ENCODE measurements around the gene RHO.

RHO gene

DNA sequence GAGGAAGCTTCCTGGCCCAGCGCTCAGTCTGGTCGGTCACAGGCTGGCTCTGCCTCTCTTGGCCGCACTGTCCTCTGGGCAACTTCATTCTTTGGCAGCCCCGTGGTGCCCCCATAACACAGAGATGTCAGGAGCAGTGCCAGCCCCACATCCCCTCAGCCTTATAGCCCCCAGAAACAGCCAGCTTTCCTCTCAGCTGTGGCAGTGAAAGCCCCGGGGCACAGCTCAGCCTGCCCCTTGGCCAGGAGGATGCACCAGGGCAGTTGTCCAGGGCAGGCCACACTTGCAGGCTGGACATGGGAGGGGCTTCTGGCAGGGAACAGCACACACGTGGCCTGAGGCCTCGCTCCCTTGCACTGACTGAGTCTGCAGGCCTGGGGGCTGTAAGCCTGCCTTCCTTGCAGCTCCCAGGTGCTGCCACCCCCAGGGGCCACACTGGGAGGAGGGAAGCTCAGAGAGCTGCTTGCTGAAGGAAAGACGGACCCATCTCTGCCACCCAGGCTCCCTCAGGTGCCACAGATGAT is 10.3 kb upstream of the RHO start:
- TF ChIP-seq, protein P1, sequence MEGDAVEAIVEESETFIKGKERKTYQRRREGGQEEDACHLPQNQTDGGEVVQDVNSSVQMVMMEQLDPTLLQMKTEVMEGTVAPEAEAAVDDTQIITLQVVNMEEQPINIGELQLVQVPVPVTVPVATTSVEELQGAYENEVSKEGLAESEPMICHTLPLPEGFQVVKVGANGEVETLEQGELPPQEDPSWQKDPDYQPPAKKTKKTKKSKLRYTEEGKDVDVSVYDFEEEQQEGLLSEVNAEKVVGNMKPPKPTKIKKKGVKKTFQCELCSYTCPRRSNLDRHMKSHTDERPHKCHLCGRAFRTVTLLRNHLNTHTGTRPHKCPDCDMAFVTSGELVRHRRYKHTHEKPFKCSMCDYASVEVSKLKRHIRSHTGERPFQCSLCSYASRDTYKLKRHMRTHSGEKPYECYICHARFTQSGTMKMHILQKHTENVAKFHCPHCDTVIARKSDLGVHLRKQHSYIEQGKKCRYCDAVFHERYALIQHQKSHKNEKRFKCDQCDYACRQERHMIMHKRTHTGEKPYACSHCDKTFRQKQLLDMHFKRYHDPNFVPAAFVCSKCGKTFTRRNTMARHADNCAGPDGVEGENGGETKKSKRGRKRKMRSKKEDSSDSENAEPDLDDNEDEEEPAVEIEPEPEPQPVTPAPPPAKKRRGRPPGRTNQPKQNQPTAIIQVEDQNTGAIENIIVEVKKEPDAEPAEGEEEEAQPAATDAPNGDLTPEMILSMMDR (IDR thresholded peaks at IDR 0.05; ENCODE audit: low read depth, low read length, missing control alignments) = no peak
- DNase-seq (ENCODE audit: low read depth) = no peak
- in situ Hi-C loops (cut with HindIII; ENCODE audit: low sequenced_read_pairs) = no loop called here
- no peak overlapping the region for H3K4me3 ChIP-seq (ENCODE audit: low read depth, low read length)

GRCh38 chr3:129518581-129518980 is 9.9 kb upstream of the RHO start:
- DNase-seq (ENCODE audit: low read depth) = no peak
- no peak overlapping the region for H3K4me3 ChIP-seq (ENCODE audit: low read depth, low read length)
- TF ChIP-seq, protein P1 (IDR thresholded peaks at IDR 0.05; ENCODE audit: low read depth, low read length, missing control alignments) = no peak
- in situ Hi-C loops (cut with HindIII; ENCODE audit: low sequenced_read_pairs) = no loop called here

GRCh38 chr3:129519449-129519848 is 9.0 kb upstream of the RHO start:
- TF ChIP-seq, protein P1 (IDR thresholded peaks at IDR 0.05; ENCODE audit: low read depth, low read length, missing control alignments) = no peak
- in situ Hi-C loops (cut with HindIII; ENCODE audit: low sequenced_read_pairs) = no loop called here
- no peak for DNase-seq (ENCODE audit: low read depth)
- no peak overlapping the region for H3K4me3 ChIP-seq (ENCODE audit: low read depth, low read length)

- H3K4me3 ChIP-seq (ENCODE audit: low read depth, low read length) = no peak overlapping the region
- in situ Hi-C loops (cut with HindIII; ENCODE audit: low sequenced_read_pairs) = no loop called here
- DNase-seq (ENCODE audit: low read depth) = no peak
- TF ChIP-seq, protein P1 (IDR thresholded peaks at IDR 0.05; ENCODE audit: low read depth, low read length, missing control alignments) = no peak
Measured at GRCh38 chr3:129519896-129520715, 8.3 kb upstream of the RHO start.

DNA sequence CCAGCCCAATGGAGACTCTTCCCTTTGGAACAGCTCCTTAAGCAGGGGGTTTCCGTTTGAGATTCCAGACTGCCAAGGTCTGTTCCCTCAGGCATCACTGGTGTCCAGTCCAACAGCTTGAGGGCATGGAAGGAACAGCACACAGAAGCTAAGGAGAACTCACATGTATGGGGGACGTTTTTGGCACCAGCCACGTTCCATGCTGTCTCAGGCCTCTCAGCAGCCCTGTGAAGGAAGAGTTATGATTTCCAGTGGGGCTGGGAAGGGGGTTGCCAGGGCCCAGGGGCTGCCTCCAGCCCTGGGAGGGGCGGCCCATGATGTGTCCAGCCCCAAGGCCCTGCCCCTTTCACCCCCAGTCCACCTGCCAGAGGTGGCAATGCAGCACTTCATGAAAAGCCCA is 7.5 kb upstream of the RHO start:
- no peak for DNase-seq (ENCODE audit: low read depth)
- in situ Hi-C loops (cut with HindIII; ENCODE audit: low sequenced_read_pairs) = no loop called here
- TF ChIP-seq, protein P1 (IDR thresholded peaks at IDR 0.05; ENCODE audit: low read depth, low read length, missing control alignments) = no peak
- no peak overlapping the region for H3K4me3 ChIP-seq (ENCODE audit: low read depth, low read length)

- TF ChIP-seq, protein P1 (IDR thresholded peaks at IDR 0.05; ENCODE audit: low read depth, low read length, missing control alignments) = no peak
- DNase-seq (ENCODE audit: low read depth) = no peak
- no peak overlapping the region for H3K4me3 ChIP-seq (ENCODE audit: low read depth, low read length)
- in situ Hi-C loops (cut with HindIII; ENCODE audit: low sequenced_read_pairs) = no loop called here
Measured at GRCh38 chr3:129521611-129522010, 6.8 kb upstream of the RHO start.

Data from astrocyte of the cerebellum (primary cell).